Activated T-cell treated with anti-CD3 and anti-CD28 coated beads for 1 hour (primary cell): ENCODE data around the gene TAF3.
"Not testable (repeated sequence)": the region's sequence is repeated elsewhere in the genome, so short reads cannot be mapped to it uniquely, and the experiment has no call there.

Experiments used
- DNase-seq: peaks from one replicate; pipeline ENCODE4 v3.0.0-alpha.2; 2020; ENCODE audit warnings: low read depth

TAF3 gene

DNA sequence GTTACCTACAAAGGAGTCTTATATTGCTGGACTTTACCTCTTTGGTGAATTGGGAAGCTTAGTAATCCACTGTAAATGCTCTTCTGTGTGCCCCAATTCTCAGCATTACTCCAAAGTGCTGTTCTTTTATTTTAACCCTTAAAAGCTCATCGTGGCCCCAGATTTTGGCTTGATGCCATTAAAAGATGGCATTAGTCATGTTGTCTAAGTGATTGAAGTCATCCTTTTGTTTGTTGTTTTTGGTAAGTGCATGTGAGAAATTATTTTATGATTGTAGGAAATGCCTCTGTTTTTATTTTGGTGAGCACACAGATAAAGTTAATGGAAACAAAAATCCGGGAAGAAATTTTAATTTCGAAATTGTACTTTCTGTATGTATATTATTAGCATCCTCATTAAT, 153.6 kb downstream of the TAF3 start:
- DNase-seq, result no peak

DNA sequence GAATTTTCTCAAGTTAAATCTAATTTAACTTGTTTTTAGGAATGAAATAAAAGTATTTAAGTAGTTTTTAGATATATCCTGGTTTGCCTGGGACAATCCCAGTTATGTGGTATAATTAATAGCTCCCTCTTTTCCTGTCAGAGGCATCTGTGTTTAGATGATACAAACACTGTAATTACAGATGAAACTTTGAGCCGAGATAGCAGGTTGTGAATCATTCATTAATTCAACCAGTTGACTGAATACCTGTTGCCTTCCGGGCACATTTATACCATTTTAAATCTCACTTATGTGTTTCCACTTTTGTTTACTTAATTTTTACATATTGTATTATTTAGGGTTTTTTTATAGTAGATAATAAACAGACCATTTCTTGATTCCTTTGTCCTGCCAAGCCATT, 154.1 kb downstream of the TAF3 start:
- no peak for DNase-seq

DNA sequence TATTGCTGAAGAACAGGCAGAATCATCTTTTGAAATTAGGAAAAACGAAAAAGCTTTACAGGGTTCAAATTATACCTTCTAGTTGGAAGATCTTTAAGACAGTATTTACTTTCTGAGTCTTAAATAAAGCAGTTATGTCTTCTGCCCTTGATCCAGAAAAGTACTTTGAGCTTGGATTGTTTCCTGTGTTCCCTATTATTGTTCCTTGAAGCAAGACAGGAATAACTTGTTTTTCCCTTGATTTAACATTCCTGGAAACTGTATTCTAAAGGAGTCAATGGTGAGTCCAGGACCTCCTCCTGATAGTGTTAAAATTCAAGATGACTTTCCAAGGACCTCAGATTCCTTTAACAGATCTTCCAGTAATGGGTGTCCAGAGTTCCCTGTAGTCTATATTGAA, 161.9 kb downstream of the TAF3 start:
- DNase-seq, result no peak

DNA sequence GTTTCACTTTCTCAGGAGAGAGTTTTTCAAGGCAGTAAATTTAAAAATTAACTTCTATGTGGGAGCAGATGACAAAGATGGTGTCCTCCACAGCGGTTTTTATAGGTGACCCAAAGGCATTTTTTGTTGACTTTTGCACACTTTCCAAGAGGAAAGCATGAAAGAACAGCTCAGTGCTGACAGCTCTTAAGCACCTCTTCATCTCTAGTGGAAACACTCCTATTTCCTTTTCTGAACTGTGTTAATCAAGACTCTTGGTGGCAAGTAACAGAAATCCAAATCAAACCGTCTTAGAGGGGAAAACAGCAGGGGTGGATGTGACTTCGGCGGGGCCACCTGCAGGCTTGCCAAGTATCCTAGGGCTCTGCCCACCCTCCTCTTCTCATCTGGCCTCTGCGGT, 164.4 kb downstream of the TAF3 start:
- DNase-seq, result no peak

DNA sequence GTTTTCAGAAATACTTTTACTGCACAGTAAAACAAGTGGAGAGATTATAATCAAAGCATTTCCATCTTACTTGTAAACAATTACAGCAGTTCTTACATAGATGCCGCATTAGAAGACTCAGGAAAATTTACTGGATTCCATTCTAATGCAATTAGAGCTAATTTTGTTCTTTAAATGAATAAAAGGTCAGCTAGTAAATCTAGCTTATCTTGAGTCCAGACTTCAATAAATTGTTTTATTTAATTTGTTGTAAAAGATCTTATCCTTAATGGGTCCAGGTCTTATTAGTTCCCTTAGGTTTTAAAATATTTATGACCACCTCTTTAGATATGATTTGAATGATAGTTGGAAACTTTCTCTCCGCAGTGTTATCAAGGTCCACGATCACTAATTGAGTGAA, 166.0 kb downstream of the TAF3 start:
- DNase-seq, result no peak

DNA sequence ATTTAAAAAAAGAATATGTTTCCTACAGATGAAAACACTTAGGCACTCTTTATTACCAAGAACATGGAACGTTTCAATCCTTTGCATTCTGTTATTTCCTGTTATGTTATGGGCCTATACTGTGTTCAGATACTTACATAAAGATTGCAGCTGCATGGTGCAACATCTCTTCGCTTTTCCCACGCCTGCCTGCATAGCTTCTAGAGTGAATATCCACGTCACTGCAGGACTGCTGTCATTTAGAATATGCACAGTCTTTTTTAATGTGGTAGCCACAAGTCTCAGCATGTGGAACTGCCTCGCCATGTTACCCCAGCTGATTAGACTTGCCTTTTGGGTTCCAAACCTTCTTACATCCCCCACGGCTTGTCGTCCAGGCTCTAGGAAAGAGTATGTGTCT, 166.6 kb downstream of the TAF3 start:
- no peak for DNase-seq

DNA sequence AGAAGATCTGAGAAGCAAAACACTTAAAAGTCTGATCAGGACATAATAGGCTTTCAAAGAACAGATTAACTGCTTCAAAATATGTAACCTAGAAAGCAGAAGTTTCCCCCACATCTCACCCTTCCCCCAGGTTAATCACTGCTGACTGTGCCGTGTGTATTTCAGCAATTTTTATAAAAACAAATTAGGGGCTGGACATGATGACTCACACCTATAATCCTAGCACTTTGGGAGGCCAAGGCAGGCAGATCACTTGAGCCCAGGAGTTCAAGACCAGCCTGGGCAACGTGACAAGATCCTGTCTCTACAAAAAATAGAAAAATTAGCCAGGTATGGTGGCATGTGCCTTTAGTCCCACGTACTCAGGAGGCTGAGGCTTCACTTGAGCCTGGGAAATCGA, 168.5 kb downstream of the TAF3 start:
- no peak for DNase-seq

DNA sequence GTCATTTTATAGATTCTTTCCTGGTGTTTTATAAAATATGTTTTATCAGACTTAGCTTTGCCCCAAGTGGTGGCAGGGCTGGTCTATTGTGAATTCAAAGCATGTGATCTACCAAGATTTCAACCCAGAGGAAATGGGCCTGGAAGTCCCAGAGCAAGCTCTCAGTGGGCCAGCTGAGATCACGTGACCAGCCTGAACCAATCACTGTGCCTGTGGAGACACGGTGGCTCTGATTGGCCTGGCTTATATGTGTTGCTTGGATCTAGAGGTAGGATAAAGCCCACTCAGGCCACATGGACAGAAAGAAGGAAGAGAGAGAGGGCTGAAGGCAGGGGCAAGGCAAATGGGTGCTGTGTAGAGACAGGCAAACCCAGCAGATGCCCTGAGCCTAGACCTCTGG, 170.7 kb downstream of the TAF3 start:
- DNase-seq, result no peak

DNA sequence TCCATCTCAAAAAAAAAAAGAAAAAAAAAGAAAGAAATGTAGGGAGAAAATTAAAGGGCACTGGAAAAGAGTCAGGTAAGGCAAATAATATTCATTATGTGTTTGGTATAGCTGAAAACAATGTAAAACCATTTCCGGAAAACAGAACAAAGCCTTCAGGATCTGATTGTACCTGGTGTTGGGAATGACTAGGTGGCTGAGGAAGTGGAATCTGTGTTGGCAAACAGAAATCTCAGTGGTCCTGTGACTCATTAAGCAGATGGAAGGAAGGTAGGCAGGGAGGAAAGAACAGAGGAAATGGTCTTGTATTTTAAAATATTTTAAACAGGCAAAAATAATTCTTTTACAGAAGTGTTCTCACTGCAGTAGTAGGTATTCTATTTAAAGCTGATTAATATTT, 180.5 kb downstream of the TAF3 start:
- no peak for DNase-seq

DNA sequence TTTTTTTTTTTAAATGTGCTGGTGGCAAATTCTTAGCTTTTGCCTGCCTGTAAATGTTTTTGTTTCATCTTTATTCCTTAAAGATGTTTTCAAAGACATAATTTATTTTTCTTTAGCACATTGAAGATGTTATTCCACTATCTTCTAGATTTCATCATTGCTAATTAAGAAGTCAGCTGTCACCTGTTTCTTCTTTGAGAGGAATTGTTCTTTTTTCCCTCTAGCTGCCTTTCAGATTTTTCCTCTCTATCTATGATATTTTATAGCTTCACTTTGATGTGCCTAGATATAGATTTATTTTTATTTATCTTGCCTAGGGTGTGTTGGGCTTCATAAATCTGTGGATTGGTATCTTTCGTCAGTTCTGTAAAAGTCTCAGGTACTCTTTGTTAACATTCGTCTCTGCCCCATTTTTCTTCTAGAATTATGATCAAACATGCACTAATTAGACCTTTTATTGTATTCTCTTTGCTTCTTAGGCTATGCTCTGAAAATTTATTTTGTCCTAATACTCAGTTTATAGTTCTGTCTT, 186.2 kb downstream of the TAF3 start:
- no peak for DNase-seq

DNA sequence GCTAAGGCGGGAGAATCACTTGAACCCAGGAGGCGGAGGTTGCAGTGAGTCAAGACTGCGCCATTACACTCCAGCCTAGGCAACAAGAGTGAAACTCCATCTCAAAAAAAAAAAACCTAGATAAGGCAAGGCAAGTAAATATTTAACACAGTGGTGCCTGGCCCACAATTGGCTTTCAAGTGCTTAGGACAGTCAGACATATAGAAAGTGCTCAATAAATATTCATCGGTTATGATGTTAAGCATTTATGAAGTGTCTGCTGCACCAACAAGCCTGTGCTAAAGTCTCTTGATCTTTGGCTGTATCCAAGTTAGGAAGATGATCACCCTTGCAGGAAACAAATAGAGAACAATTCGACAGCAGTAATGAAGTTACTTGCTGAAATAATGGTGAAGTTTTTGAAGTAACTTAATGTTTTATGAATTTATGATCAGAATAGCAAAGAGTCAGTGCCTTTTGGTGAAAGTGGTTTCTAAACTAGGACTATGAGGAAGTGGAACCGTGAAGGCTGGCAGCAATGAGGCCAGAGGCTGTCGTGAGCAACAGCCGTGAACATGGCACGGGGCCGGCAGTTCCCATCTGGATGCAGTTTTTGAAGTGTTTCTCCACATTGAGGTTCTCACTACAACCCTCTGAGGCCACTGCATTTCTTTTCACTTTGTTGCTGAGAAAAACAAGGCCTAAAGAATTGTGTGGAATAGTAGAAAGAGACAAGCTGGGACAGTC, 188.1 kb downstream of the TAF3 start:
- DNase-seq, result no peak

DNA sequence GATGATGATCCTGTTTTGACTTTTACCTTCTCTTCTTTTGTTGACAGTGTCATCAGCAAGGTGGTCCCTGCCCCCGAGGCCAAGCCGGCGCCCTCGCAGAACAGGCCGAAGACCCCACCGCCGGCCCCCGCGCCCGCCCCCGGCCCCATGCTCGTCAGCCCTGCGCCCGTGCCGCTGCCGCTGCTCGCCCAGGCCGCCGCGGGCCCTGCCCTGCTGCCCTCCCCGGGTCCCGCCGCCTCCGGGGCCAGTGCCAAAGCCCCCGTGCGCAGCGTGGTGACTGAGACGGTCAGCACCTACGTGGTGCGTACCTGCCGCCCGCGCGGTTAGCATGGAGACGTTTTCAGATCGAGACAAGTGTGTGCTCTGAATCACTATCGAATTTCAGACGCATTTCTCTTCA, 190.7 kb downstream of the TAF3 start:
- DNase-seq, result no peak

DNA sequence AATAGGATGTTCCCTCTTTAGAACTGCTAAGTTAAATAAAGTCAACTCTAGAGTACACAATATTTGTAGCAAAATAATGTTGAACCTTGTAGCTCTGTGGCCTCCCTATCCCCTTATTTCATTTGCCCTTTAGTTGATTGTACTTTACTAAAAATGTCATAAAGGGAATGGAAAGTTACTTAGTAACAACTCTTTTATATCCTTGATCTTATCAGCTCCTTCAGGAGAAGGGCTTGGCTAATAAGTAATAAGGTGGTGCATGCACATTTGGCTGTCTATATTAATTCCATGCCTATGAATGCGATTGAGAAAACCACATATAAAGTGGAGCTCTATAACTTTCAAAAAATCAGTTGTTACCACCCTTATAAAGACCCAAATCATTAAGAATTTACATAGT, 194.7 kb downstream of the TAF3 start:
- DNase-seq, result no peak

DNA sequence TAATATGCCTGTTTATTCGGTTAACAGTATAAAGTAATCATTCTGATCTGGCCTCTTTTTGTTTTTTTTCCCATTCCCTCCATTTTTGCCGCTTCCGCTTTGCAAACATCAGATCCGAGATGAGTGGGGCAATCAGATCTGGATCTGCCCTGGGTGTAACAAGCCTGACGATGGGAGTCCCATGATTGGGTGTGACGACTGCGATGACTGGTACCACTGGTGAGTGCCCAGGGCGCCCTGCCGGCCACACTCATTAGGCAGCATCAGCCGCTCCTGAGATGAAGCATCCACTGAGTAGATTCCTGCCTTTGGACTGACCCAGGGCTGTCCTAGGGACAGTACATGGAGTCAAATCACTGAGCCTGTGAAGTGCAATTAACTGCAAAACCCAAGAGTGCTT, 195.3 kb downstream of the TAF3 start:
- no peak for DNase-seq

DNA sequence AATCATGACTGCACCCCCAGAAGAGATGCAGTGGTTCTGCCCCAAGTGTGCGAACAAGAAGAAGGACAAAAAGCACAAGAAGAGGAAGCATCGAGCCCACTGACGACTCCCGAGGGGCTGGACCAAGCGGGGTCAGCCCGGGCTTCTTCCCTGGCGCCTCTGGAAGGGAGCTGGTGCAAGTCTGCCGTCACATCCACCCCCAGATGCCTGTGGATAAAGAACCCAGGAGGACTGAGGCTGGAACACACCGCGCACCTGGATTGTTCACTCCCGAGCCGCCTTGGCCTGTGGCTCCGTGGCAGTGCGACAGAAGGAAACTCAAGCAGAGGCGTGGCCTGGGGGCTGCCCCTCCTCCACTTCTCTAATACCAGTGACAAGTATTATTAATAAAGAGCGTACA, 196.3 kb downstream of the TAF3 start:
- DNase-seq, result no peak

DNA sequence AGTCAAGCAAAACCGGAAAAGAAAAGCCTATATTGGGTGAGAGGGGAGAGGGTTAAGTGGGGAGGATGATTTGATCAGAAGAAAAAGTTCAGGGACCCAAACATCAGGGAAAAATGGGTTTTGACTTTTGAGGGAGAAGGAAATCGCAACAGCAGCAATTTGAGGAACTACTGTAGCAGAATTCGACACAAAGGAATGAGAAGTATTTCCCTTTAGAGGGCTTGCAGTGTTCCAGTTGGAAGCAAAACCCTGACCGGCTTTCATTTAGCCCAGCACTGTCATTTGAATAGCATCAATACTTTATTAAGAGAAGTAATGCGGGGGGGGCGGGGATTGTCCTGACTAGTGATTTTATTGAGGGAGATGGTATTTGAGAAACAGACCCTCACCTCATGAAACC, 199.0 kb downstream of the TAF3 start:
- DNase-seq, result no peak

DNA sequence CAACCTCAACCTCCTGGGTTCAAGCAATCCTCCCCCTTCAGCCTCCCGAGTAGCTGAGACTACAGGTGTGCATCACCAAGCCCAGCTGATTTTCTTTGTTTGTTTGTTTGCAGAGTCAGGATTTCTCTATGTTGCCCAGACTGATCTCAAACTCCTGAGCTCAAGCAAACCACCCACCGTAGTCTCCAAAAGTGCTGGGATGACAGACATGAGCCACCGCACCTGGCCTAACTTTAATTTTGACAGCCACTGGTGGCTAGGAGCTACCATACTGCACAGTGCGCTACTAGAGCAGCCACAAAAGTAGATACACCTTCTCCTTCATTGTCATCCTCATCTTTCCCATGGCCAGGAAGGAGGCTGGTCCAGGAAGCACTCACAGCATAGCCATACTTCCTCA, 205.0 kb downstream of the TAF3 start:
- no peak for DNase-seq

DNA sequence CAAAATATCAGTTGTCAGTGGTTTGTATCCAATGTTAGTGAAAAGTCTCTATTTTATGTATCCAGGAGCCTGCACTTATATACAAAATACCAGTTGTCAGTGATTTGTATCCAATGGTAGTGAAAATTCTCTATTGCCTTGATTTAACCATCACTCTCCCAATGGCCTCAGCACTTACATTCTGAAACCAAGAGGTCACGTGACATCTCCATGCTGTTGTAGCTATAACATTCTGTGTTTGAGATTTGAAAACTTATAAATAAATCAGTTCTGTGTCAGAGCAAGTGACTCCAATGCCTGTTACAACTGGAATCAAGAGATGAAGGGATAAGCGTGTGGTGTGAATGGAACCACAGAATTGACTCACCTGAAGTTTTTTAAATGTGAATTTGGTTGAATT, 205.5 kb downstream of the TAF3 start:
- DNase-seq, result no peak

DNA sequence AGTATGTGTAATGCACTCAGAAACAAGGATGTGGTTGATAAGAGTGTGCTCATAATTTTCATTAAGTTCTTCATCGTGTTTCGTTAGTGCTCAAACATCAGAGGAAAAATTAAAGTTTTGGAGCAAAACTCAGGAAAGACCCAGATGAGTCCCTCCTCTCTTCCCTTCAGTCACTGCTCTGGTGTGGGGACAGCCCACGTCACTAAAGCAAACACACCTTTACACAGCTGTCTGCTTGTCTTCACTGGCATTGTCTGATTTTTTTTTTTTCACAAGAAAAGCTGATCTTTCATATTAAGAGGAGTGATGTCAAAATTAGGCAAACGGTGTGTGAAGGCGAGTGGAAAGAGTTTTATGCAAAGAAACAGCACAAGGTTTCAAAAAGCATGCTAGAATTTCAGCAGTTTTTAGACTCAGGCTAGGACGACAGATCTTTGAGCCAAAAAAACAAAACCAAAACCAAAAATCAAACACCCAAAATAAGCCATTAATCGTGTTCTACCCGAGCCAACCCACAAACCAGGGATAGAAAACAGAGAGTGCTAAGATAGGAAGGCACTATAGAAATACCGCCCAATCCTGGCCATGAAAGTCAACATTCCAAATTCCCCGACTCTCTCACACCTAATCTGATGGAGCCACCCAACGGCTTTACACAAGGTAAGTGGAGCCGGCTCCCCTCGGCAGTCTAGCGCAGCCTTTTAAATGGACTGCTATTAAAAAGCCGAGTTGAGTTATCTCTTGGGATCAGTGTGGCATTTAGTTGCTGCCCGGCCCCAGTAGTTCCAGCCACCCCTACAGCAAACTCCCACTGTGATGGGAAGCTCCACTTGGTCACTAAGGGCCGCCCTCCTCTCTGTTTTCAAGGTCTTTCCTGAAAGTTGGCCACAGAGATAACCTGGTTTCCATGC, 208.3 kb downstream of the TAF3 start:
- no peak for DNase-seq

DNA sequence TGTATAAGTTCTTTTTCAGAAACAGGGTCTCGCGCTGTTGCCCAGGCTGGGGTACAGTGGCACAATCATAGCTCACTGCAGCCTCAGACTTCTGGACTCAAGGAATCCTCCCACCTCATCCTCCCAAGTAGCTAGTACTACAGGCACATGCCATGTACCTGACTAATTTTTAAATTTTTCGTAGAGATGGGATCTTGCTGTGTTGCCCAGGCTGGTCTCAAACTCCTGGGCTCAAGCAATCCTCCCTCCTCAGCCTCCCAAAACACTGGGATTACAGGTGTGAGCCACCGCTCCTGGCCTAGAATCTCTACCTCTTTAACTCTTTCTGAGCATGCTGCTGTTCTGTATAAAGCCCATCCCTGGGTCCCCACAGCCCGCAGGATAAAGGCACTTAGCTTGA, 212.9 kb downstream of the TAF3 start:
- DNase-seq, result not testable (repeated sequence)

DNA sequence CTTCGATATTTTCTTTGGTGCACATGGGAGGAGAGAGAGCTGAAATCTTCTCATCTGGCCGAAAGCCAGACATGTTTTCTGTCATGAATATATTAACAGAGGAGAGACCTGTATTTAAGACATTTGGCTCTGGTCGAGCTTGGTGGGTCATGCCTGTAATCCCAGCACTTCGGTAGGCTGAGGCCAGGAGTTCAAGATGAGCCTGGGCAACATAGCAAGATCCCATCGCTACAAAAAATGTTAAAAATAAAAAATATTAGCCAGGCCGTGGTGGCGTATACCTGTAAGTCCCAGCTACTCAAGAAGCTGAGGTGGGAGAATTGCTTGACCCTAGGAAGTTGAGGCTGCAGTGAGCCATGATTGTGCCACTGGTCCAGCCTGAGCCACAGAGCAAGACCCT, 214.3 kb downstream of the TAF3 start:
- no peak for DNase-seq

DNA sequence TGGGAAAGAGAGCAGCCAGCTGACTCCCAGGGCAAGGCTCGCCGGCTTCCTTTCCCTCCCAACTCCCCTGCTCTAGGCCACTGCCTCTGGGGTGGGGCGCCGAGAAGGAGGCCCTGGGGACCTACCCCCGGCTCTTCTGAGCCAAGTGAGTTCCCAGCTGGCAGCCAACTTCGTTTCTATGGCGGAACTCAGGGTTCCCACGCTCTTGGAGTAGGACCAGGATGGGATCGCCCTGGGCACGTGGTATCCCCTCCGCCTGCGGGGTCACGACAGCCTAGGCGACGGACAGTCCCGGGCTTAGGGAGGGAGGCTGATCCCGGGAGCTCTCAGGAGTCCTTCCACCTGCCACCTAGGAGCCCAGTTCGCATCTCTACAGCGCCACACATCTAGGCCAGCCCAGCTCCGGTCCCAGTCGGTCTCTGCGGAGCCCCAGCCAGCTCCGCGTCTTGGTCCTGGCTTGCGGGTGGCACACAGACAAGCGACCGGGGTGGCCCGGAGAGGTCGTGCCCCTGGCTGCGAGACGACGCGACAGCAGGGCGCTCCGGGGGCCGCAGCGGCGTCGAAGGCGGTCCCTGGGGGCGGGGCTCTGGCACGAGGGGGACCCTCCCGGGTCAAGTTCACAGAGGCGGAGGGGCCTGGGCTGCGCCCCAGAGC, 215.6 kb downstream of the TAF3 start:
- no peak for DNase-seq

DNA sequence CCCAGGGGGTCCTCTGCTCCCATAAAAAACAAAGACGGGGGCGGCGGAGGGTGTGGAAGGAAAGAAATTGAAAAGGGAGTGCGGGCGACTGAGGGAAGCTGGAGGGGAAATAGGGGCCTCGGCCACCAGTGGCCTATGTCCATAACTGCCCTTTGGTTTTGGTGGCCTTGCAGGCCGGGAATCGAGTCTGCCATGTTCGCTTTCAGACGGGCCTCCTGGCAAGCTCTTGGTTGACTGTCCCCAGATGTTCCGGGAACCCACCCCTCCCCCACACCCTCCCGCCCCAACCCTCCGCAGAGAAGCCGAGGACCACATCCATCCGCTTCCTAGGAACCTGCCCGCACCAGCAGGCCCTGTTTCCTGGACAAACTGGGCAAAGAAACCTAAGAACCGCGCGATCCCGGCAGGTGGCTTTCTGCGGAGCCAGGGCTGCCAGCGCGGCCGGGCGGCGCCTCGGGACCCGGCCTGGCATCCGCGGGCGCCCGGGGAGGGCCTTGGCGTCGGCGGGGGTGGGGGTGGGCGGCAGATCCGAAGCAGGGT, 216.2 kb downstream of the TAF3 start:
- DNase-seq, result no peak
